VCaP (cell line): Measurements from ENCODE around the gene KRT17.

Experiments used
- H3K27ac ChIP-seq: fragments of 450-650 bp; 2 replicates; pipeline ENCODE4 v1.5.1; 2017
- CTCF ChIP-seq: fragments of 450-650 bp; conservative IDR thresholded peaks from 2 replicates; pipeline ENCODE4 v1.5.1; 2017; ENCODE audit warnings: mild to moderate bottlenecking, moderate library complexity

The KRT17 gene

GRCh38 chr17:41571561-41572434, 52.6 kb downstream of the KRT17 start, which contains the start of gene KRT9:
Gene KRT9, minus strand, starts transcription at chr17:41572059. Its CDS starts 67 bp downstream, at chr17:41571992.
- H3K27ac ChIP-seq, result no peak within 1 kb of the TSS
- TF ChIP-seq CTCF, result no peak
